ENCODE results near the gene TRAM2. TPM values are rescaled to one million over a fixed set of nuclear protein-coding genes. Genes with fewer than 3 reads are reported as not detected.

TRAM2 gene
- total RNA-seq, 1 experiment from 2014 or later, result 28.4 TPM

GRCh38 chr6:52550014-52550575, 26.8 kb downstream of the TRAM2 start:
- DNase-seq, result peak in 1 of 2 experiments; percentile 33
- Histone ChIP-seq H3K9me3 (replicated peaks) (no peaks in the 10 kb centered on the region), H3K27me3 (no peaks in the 10 kb centered on the region), H3K4me1 (peaks cover 66% of the 10 kb centered on the region), H3K27ac (peak overlapping the region; percentile 96), H3K4me3 (no peak overlapping the region), H3K36me3 (no peaks in the 10 kb centered on the region)

DNA sequence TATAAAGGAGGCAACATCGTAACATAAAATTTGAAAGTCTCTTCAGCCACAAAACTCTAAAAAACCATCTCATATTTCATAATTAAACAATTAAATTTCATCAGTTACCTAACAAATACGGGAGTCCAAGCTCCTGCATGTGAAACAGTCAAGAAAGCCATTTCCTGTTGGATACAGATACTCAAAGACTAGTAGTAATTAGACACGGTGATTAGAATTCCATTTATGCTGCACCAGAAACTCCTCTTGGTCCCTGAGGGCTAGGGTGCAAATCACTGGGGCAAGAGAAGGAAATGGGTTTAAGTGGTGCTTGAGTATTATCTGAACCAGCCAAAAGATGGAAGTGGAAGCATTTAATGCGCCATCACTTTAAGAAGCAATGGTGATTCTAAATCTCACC, 27.4 kb downstream of the TRAM2 start:
- no peaks in the 10 kb centered on the region for H3K9me3 ChIP-seq (replicated peaks)
- peak; percentile 49 to 79 for DNase-seq
- peak overlapping the region; percentile 96 for H3K27ac ChIP-seq
- H3K27me3 ChIP-seq, result no peaks in the 10 kb centered on the region
- 0 out of 2 replicates have a peak, but pooled peaks cover 4% of the 10 kb centered on the region for H3K36me3 ChIP-seq
- peaks cover 73% of the 10 kb centered on the region for H3K4me1 ChIP-seq
- H3K4me3 ChIP-seq, result no peak overlapping the region

DNA sequence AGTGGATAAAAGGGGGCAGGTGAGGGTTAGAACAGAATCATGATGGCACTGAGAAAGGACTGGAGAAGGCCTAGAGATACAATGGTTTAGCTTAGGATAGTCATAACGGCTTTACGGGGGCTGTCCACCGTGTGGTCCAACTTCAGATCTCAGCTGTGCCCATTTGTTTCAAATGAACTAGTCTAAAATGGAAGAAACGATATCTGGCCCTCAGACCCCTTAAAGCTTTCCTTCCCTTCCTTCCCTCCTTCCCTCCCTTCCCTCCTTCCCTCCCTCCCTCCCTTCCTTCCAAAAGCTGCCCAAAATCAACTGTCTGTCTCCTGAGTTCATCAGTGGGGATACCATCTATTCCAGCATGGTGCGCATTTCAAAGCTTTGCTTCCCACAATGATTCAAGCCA, 27.9 kb downstream of the TRAM2 start:
- Histone ChIP-seq H3K36me3 (peaks cover 8% of the 10 kb centered on the region; the same call in 1 of the 2 replicates), H3K9me3 (replicated peaks) (no peaks in the 10 kb centered on the region), H3K27ac (peak overlapping the region; percentile 96), H3K4me3 (no peak overlapping the region), H3K4me1 (peaks cover 77% of the 10 kb centered on the region), H3K27me3 (no peaks in the 10 kb centered on the region)
- no peak for DNase-seq

- peaks cover 8% of the 10 kb centered on the region; the same call in 1 of the 2 replicates for H3K36me3 ChIP-seq
- H3K4me3 ChIP-seq, result no peak overlapping the region
- peak overlapping the region; percentile 96 for H3K27ac ChIP-seq
- H3K9me3 ChIP-seq (replicated peaks), result no peaks in the 10 kb centered on the region
- H3K27me3 ChIP-seq, result no peaks in the 10 kb centered on the region
- H3K4me1 ChIP-seq, result peaks cover 81% of the 10 kb centered on the region
- peak in 1 of 2 experiments; percentile 22 for DNase-seq
Measured at GRCh38 chr6:52548353-52548713, 28.5 kb downstream of the TRAM2 start.

DNA sequence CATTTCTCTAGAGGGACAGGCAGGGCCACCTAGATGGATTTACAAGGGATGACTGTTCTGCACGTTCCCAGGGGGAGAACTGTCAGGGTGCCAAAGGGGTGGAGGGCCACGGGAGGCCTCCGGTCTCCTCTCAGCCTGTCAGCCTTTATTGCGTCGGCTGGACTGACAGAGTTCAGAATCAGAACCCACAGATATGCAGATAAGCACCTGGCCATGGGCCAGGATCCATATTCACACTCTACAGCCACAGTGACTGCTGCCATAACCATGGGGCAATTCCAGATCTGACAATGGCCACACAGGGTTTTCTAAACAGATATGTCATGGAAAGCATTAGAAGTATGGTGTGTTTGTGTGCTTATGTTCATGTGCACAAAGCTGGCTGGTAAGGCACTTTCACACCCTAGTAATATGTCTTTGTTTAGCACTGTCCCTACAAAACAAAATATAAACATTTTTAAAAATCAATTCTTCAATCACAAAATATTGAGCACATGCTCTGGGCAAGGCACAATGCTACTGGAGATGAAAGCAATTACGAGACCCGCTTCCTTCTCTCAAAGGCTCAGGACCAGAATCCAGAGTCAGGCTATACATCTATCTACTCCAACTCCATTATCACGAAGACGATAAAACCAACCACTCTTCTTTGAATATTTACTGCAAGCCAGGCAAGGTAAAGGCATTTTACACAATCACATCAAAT, 29.1 kb downstream of the TRAM2 start:
- peaks cover 79% of the 10 kb centered on the region for H3K4me1 ChIP-seq
- no peak overlapping the region for H3K4me3 ChIP-seq
- H3K9me3 ChIP-seq (replicated peaks), result no peaks in the 10 kb centered on the region
- peaks cover 8% of the 10 kb centered on the region; the same call in 1 of the 2 replicates for H3K36me3 ChIP-seq
- peak overlapping the region; percentile 96 for H3K27ac ChIP-seq
- DNase-seq, result peak in 1 of 2 experiments; percentile 26
- H3K27me3 ChIP-seq, result no peaks in the 10 kb centered on the region

DNA sequence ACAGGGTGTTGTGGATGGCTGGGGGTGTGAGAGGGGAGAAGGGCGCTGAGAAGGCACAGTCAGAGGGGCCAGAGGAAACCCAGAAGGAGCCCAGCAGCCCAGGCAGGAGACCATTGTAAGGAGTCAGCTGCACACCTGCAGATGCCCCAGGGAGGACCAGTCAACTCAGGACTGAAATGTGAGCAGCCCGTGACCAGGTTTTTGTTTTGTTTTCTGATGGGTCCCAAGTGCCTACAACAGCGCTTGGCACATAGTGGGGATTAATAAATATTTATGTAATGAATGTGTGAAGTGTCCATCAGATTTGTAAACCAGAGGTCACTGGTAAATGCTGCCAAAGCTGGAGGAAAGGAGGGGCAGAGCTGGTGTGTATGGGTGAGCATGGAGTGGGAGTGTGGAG, 30.2 kb downstream of the TRAM2 start:
- Histone ChIP-seq H3K27me3 (no peaks in the 10 kb centered on the region), H3K36me3 (peaks cover 8% of the 10 kb centered on the region; the same call in 1 of the 2 replicates), H3K9me3 (replicated peaks) (no peaks in the 10 kb centered on the region), H3K4me1 (peaks cover 70% of the 10 kb centered on the region), H3K27ac (no peak overlapping the region), H3K4me3 (no peak overlapping the region)
- no peak for DNase-seq

- H3K36me3 ChIP-seq, result peaks cover 8% of the 10 kb centered on the region; the same call in 1 of the 2 replicates
- no peaks in the 10 kb centered on the region for H3K27me3 ChIP-seq
- H3K27ac ChIP-seq, result no peak overlapping the region
- no peak for DNase-seq
- no peak overlapping the region for H3K4me3 ChIP-seq
- peaks cover 66% of the 10 kb centered on the region for H3K4me1 ChIP-seq
- no peaks in the 10 kb centered on the region for H3K9me3 ChIP-seq (replicated peaks)
Measured at GRCh38 chr6:52546192-52546591, 30.7 kb downstream of the TRAM2 start.

DNA sequence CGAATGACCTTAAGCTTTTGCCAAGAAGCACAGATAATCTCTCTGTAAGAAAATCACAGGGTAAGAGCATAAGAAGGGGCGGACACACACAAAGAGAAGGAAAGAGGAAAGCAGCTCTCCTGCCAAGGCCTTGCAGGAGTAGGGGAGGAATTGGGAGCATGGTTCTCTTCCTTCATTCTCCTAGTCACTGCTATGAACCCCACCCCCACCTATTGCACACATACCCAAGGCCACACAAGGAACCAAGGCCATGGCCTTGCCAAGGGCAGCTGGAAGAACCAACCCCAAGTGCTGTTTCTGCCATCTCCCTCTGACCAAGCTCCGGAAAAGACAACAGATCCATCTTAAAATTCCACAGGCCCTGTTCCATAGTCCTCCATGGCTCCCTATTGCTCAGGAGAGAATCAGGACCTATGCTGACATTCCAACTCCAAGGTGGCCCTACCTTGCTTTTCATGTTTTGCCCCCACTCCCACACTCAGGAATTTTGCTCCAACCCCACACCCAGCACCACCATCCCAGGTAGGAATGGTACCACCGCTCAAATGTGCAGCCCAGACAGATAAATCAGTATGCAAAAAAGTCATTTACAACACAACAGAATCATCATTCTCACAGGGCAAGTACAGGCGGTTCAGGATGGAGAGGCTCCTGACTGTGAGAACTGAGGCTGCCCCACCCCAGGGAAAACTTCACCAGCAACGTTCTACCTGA, 31.3 kb downstream of the TRAM2 start:
- H3K36me3 ChIP-seq, result peaks cover 8% of the 10 kb centered on the region; the same call in 1 of the 2 replicates
- no peak for DNase-seq
- H3K4me1 ChIP-seq, result peaks cover 61% of the 10 kb centered on the region
- no peaks in the 10 kb centered on the region for H3K9me3 ChIP-seq (replicated peaks)
- no peaks in the 10 kb centered on the region for H3K27me3 ChIP-seq
- no peak overlapping the region for H3K4me3 ChIP-seq
- H3K27ac ChIP-seq, result no peak overlapping the region

- H3K36me3 ChIP-seq, result peaks cover 8% of the 10 kb centered on the region; the same call in 1 of the 2 replicates
- H3K9me3 ChIP-seq (replicated peaks), result no peaks in the 10 kb centered on the region
- H3K4me3 ChIP-seq, result no peak overlapping the region
- H3K27ac ChIP-seq, result no peak overlapping the region
- peaks cover 61% of the 10 kb centered on the region for H3K4me1 ChIP-seq
- no peaks in the 10 kb centered on the region for H3K27me3 ChIP-seq
- DNase-seq, result no peak
Measured at GRCh38 chr6:52544602-52545405, 32.1 kb downstream of the TRAM2 start.

DNA sequence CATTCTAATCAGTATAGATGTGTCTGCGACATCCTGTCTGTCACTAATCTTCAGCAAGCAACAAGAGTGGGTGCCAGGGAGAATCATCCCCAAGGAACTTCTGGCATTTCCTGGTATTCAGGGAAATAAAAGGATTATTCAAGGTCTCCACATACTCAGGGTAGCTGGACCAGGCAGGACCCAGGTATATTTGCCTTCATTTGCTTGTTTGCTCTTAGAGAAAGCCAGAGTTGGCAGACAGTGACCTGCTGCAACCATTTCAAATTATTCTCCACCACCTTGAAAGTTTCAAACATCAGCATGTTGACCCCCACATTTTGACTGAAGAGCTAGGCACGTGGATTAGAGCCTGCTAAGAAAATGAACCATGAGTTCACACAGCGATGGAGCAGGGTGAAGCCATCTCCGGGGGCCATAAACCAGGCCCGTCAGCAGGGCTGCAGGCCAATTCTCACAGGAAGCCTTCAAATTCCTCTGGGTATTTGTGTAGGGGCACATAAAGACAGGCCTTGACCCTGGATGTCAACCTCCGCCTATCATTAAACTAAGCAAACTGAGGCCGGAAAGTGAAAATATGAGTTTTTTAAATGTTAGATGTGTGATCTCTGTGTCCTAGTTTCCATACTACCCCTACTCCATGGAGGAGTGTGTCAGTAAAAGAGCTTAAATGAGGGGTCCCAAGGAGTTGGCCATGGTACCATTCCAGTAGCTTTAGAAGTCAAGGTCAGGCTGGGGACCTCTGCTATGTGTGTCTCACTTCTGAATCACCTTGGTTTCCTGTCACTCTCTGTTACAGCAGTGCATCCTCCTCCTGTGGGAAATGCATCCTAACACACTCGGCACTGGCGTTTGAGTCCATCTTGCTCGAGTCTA, 32.9 kb downstream of the TRAM2 start:
- H3K9me3 ChIP-seq (replicated peaks), result no peaks in the 10 kb centered on the region
- no peak for DNase-seq
- H3K27me3 ChIP-seq, result no peaks in the 10 kb centered on the region
- H3K4me3 ChIP-seq, result no peak overlapping the region
- peaks cover 8% of the 10 kb centered on the region; the same call in 1 of the 2 replicates for H3K36me3 ChIP-seq
- peaks cover 61% of the 10 kb centered on the region for H3K4me1 ChIP-seq
- H3K27ac ChIP-seq, result no peak overlapping the region

DNA sequence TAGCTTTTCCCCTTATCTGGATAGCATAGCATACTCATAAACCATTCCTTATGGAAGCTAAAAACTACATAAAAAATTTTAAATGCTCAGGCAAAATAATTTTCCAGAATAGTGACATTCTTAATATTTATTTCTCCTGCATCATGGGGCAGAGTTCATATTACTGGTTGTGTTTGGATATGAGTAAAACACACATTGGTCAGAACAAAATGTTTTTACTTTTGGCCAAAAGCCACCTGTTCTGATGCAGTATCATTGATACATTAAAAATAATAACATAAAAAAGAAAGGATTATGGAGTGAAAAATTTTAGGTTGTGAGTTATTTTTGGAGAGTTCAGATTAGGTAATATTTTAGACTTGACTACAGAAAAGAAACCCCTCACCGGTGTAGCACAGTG, 33.6 kb downstream of the TRAM2 start:
- Histone ChIP-seq H3K9me3 (replicated peaks) (no peaks in the 10 kb centered on the region), H3K27me3 (no peaks in the 10 kb centered on the region), H3K36me3 (peaks cover 8% of the 10 kb centered on the region; the same call in 1 of the 2 replicates), H3K4me1 (peaks cover 61% of the 10 kb centered on the region), H3K27ac (no peak overlapping the region), H3K4me3 (no peak overlapping the region)
- no peak for DNase-seq

GRCh38 chr6:52541135-52541534, 35.7 kb downstream of the TRAM2 start:
- peaks cover 67% of the 10 kb centered on the region for H3K4me1 ChIP-seq
- H3K27me3 ChIP-seq, result no peaks in the 10 kb centered on the region
- H3K27ac ChIP-seq, result no peak overlapping the region

DNA sequence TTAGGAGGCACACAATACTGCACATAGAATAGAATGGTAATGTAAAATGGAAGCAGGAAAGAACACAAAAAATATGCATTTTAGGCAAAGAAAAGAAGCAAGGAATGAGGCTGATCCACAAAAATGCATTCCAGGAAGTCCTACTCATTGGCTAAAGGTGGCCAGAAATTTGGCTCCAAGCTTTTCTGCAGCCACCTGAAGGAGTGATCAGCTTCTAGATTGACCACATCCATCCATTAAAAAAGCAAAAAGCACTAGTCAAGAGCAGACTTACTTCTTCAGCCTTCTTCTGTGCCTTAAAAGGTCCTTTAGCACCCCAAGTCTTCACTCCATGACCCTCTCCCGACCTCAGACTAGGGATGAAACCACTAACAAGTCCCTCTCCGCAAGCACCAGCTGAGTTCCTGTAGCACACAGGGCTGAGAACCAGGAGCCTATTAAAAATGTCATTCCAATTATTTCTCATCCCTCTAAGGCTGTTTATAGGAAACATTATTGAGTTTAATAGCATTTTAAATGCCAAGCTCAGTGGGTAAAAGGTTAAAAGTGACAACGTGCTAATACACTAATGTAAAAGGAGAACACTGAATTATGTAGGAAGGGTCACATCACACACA, 36.5 kb downstream of the TRAM2 start:
- Histone ChIP-seq H3K27me3 (no peaks in the 10 kb centered on the region), H3K4me1 (peaks cover 70% of the 10 kb centered on the region), H3K27ac (no peak overlapping the region), H3K36me3 (peaks cover 8% of the 10 kb centered on the region; the same call in 1 of the 2 replicates), H3K9me3 (replicated peaks) (no peaks in the 10 kb centered on the region), H3K4me3 (no peak overlapping the region)
- no peak for DNase-seq

More at GRCh38 chr6:52541135-52541534, 35.7 kb downstream of the TRAM2 start:
- no peaks in the 10 kb centered on the region for H3K9me3 ChIP-seq (replicated peaks)
- DNase-seq, result no peak
- no peak overlapping the region for H3K4me3 ChIP-seq
- H3K36me3 ChIP-seq, result peaks cover 8% of the 10 kb centered on the region; the same call in 1 of the 2 replicates
